Measurements from ENCODE around the gene TUBA1C.

GRCh38 chr12:49273726-49274395 is 9.0 kb downstream of the TUBA1C start:
- TF ChIP-seq EZH2phosphoT487 (IDR thresholded peaks at IDR 0.05; ENCODE audit: borderline replicate concordance, low read length), result no peak
- TF ChIP-seq CTCF (conservative IDR thresholded peaks at IDR 0.05; ENCODE audit: low read depth, low read length), result no peak
- no peak for TF ChIP-seq EZH2 (IDR thresholded peaks at IDR 0.05; ENCODE audit: low read length, unreplicated experiment)
